ENCODE data around the gene PSME3.
A peak's percentile ranks its signal among the peaks of the same experiment; 100 is the strongest.

Gene PSME3

GRCh38 chr17:42798383-42799380 is 34.5 kb upstream of the PSME3 start, which contains the start of the genes CNTD1 and COA3:
TSS of gene CNTD1 (plus strand) at chr17:42798861. CDS start at chr17:42799068, 207 bp downstream.
TSS of gene COA3 (minus strand) at chr17:42798704. CDS start at chr17:42798681, 23 bp downstream.
- Histone ChIP-seq H3K9me3 (ENCODE audit: insufficient read depth, low read length) (no peaks in the 10 kb centered on the region), H3K36me3 (ENCODE audit: low read length) (no peaks in the 10 kb centered on the region), H3K4me3 (ENCODE audit: insufficient read depth, low read length, poor library complexity, severe bottlenecking) (peak within 1 kb of the TSS; percentile 60), H3K27me3 (ENCODE audit: low read length) (no peaks in the 10 kb centered on the region), H4K20me1 (ENCODE audit: low read depth, low read length) (no peaks in the 10 kb centered on the region), H3K9me2 (replicated peaks; ENCODE audit: insufficient read depth, low read length) (no peaks in the 10 kb centered on the region), H2AFZ (ENCODE audit: low read depth, low read length, severe bottlenecking) (peak within 1 kb of the TSS; percentile 85), H3K4me2 (ENCODE audit: low read depth, low read length, poor library complexity, severe bottlenecking) (peak within 1 kb of the TSS; percentile 76), H3K79me2 (ENCODE audit: insufficient read depth, low read length) (no peaks in the 10 kb centered on the region), H3K27ac (ENCODE audit: low read depth, low read length) (no peak within 1 kb of the TSS), H3F3A (ENCODE audit: insufficient read depth) (no peaks in the 10 kb centered on the region), H3K9ac (ENCODE audit: low read length) (peak within 1 kb of the TSS; percentile 57)
- no peak for TF ChIP-seq CTCF (IDR thresholded peaks at IDR 0.05; ENCODE audit: insufficient read depth, low read length, poor library complexity, severe bottlenecking)
- no peak for TF ChIP-seq EZH2phosphoT487 (conservative IDR thresholded peaks at IDR 0.05; ENCODE audit: low read length)

- Histone ChIP-seq H3K4me2 (ENCODE audit: low read depth, low read length, poor library complexity, severe bottlenecking) (no peak overlapping the region), H4K20me1 (ENCODE audit: low read depth, low read length) (no peaks in the 10 kb centered on the region), H3K79me2 (ENCODE audit: insufficient read depth, low read length) (no peaks in the 10 kb centered on the region), H3F3A (ENCODE audit: insufficient read depth) (no peaks in the 10 kb centered on the region), H3K27ac (ENCODE audit: low read depth, low read length) (no peak overlapping the region), H3K36me3 (ENCODE audit: low read length) (no peaks in the 10 kb centered on the region), H3K9ac (ENCODE audit: low read length) (no peak overlapping the region), H3K27me3 (ENCODE audit: low read length) (no peaks in the 10 kb centered on the region), H3K9me2 (replicated peaks; ENCODE audit: insufficient read depth, low read length) (no peaks in the 10 kb centered on the region), H3K9me3 (ENCODE audit: insufficient read depth, low read length) (no peaks in the 10 kb centered on the region), H3K4me3 (ENCODE audit: insufficient read depth, low read length, poor library complexity, severe bottlenecking) (no peak overlapping the region), H2AFZ (ENCODE audit: low read depth, low read length, severe bottlenecking) (no peak overlapping the region)
- TF ChIP-seq CTCF (IDR thresholded peaks at IDR 0.05; ENCODE audit: insufficient read depth, low read length, poor library complexity, severe bottlenecking) (no peak), EZH2phosphoT487 (conservative IDR thresholded peaks at IDR 0.05; ENCODE audit: low read length) (no peak)
Measured at GRCh38 chr17:42803074-42803883, 29.9 kb upstream of the PSME3 start.

- Histone ChIP-seq H3F3A (ENCODE audit: insufficient read depth) (0 out of 2 replicates have a peak, but pooled peaks cover 1% of the 10 kb centered on the region), H3K9me3 (ENCODE audit: insufficient read depth, low read length) (no peaks in the 10 kb centered on the region), H2AFZ (ENCODE audit: low read depth, low read length, severe bottlenecking) (no peak overlapping the region), H3K9ac (ENCODE audit: low read length) (no peak overlapping the region), H3K79me2 (ENCODE audit: insufficient read depth, low read length) (no peaks in the 10 kb centered on the region), H3K4me2 (ENCODE audit: low read depth, low read length, poor library complexity, severe bottlenecking) (no peak overlapping the region), H3K27me3 (ENCODE audit: low read length) (no peaks in the 10 kb centered on the region), H3K9me2 (replicated peaks; ENCODE audit: insufficient read depth, low read length) (no peaks in the 10 kb centered on the region), H3K27ac (ENCODE audit: low read depth, low read length) (no peak overlapping the region), H3K36me3 (ENCODE audit: low read length) (no peaks in the 10 kb centered on the region), H4K20me1 (ENCODE audit: low read depth, low read length) (no peaks in the 10 kb centered on the region), H3K4me3 (ENCODE audit: insufficient read depth, low read length, poor library complexity, severe bottlenecking) (no peak overlapping the region)
- TF ChIP-seq EZH2phosphoT487 (conservative IDR thresholded peaks at IDR 0.05; ENCODE audit: low read length) (no peak), CTCF (IDR thresholded peaks at IDR 0.05; ENCODE audit: insufficient read depth, low read length, poor library complexity, severe bottlenecking) (no peak)
Measured at GRCh38 chr17:42804918-42805367, 28.3 kb upstream of the PSME3 start.

Measured in SU-DHL-6 (cell line).